ENCODE data around the gene ALS2CL.

The ALS2CL gene

DNA sequence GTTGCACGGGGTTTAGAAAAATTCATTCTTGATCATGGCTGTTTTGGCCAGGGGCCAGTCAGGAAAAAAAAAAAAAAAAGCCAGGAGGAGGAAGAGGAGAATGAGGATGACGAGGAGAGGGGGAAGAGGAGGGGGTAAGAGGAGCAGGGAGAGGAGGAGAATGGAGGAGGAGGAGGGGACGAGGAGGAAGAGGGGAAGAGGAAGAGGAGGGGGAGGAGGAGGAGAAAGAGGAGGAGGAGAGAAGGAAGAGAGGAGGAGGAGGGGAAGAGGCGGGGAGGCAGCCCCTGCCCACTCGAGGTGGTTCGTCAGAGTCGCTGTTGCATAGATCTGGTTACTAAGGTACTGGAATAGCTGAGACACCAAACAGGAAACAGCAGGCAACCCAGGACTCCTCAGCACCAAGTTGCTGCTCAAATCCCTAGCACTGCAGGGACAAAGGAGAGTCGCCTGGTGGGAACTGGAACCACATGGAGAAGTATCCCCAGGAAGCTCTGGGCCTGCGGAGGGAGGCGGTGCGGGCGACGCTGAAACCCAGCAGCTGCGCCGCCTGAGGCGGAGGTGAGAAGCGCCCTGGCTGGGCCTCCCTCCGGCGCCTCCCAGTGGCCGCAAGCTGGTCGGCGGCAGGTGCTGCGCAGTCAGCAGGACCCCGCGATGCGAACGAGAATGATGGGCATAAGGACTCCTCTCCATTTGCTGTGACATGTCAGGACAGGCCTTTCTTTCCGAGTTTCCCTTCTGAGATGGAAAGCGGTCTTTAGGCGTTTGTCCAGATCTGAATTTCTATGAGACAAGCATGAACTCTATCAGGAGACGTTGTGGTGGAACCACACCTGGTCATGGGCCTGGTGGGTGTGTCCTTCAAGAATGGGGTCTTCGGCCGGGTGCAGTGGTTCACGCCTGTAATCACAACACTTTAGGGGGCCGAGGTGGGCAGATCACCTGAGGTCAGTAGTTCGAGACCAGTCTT is 63.6 kb downstream of the ALS2CL start:
- peak; percentile 71 to 74 for DNase-seq

DNA sequence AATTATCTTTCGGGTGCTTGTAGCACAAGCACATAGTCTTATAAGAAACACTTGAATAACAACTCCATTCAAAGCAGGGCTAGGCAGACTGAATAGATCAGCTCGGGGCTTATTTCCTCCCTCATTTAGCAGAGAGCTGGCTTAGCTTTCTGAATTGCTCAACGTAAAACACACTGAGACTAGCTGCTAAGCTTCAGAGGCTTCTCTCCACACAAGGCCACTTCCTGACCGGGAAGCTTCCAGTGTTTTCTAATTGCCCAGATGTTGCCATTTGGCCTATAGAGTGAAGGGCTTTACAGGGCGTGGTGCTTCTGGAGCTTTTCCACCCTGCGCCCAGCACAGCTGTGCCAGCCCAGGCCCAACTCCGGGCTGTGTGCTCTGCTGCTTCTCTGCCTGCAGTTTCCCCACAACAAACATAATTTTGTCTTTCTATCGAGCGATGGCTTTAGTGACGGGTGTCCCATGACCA is 64.5 kb downstream of the ALS2CL start:
- no peak for DNase-seq

DNA sequence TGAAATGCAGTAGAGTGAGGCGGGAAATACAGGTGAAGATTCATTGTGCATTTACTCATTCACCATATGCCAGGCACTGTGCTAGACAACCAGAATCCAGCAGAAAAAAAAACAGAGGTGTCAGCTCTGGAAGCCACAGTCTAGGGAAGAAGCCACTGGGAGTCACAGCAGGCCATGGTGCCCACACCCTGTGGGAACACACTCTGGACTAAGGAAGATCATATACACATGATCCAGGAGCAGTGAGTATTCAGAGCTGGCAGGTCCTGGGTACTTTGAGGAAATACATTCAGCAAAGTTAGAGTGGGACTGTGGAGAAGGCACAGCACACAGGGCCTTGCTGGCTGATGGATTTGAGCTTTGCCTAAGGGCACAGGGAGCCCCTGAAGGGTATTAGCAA is 66.4 kb downstream of the ALS2CL start:
- no peak for DNase-seq

DNA sequence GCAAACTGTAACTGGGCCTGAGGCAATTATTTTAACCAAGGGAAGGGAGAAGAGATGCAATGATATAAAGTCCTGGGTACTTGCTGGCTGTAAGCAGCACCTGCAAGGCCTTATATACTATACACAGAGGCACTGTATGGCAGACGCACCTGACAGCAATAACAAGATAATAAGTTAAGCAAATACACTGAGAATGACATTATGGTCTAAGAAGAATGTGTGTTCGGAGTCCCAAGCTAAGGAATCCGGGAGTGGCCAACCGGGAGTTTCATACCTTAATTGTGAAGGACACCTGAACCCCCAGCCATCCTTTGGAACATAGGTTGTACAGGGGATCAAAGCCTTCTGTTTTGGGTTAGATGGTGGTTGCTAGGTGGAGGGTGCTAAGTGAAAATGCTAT is 67.4 kb downstream of the ALS2CL start:
- no peak for DNase-seq

DNA sequence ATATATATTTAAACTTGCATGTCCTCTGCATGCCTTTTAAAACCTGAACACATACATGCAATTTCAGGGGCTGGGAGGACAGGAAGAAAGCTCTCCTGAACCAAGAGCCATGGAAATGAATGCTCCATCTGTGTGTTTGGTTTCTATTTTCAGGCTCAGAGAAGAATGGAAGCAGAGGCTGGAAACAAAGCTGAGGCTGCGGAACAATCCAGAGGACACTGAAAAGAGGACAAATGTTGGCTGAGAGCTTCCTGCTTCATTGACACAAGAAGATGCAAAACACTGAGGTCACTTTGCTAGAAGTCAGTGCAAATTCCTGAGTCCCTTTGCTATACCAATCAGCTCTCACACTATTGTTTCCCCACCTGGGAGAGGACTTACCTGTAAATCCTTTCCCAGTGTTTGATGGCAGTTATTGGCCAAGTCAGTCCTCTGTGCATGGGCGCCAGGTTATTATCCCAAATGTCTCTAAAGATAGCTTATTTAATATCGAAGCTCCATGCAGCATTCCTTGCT is 68.4 kb downstream of the ALS2CL start:
- DNase-seq = no peak

DNA sequence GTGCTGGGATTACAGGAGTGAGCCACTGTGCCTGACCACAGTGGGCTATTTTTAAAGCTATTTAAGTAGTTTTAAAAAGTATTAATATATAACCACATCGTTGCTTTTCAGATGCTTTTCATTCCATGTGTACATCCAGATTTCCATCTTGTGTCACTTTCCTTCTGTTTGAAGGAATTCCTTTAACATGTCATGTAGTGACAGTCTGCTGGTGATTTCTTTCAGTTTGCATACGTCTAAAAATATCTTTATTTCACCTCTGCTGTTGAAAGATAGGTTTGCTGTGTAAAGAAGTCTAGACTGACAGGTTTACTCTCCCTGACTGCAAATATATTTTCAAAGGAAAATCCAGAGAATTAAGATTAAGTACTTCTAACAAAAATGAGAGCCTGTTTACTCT is 68.9 kb downstream of the ALS2CL start:
- no peak for DNase-seq

DNA sequence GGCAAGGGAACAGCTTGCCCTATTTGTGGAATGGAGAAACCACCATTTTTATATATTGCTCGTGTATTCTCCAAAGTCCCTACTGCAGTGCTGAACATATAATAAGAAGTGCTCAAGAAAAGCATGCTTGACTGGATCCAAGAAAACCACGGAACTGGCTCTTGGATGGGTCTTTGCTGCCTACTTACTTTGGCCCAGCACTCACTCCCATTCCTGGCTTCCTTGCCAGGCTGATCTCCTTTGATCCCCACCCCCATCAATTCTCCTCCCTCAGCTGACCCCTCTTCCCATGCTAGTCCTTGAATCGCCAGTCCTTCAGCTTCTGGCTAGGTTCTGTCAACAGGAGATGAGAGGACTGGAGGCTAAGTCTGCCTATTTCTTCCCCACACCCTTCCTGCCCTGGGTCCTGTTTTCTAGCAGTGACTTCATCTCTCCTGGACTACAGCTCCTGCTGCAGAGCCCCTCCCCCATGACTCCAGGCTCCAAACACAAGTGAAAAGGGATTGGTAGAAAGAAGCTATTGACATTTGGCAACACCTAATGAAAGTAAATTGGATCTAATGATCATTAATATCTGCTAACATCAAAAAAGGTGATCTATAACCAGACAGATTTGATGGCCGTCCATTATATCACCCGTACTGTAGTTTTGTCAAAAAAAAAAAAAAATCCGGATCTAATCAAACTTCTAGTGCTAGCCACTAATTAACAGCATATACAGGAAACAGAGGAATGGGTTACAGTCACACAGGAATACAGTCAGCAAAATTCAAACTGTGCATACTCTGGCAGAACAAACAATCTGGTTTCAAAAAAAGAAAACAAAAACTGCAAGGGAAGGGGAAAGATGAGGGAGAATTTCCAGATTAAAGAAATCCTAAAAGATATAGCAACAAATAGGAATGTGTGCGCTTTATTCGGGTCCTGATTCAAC is 73.4 kb downstream of the ALS2CL start:
- DNase-seq = no peak

All from stimulated activated CD4-positive, alpha-beta T cell treated with anti-CD3 and anti-CD28 coated beads, Interleukin-4, amount 100 ng/mL, for 4 hours (primary cell).